ENCODE data around the gene DOK4. TPM values are rescaled to one million over a fixed set of nuclear protein-coding genes. Genes with fewer than 3 reads are reported as not detected.
A peak's percentile ranks its signal among the peaks of the same experiment; 100 is the strongest.
"Not testable (repeated sequence)": the region's sequence is repeated elsewhere in the genome, so short reads cannot be mapped to it uniquely, and the experiment has no call there.

The DOK4 gene
- total RNA-seq, 2 donors from 2014 or later, result 145 to 152 TPM

GRCh38 chr16:57471209-57471608 lies 15.1 kb downstream of the DOK4 start:
- DNase-seq (no peak), ATAC-seq (peak; percentile 1)
- intact Hi-C loops (cut with DNase I, micrococcal nuclease), result no loop called here

GRCh38 chr16:57470711-57471110 lies 15.6 kb downstream of the DOK4 start:
- DNase-seq (peak; percentile 71 to 75), ATAC-seq (peak; percentile 77)
- intact Hi-C loops (cut with DNase I, micrococcal nuclease), result no loop called here

- DNase-seq (no peak), ATAC-seq (no peak)
- intact Hi-C loops (cut with DNase I, micrococcal nuclease), result no loop called here
Measured at GRCh38 chr16:57469917-57470470, 16.3 kb downstream of the DOK4 start.

- no peak for ATAC-seq
Measured at GRCh38 chr16:57469046-57469445, 17.2 kb downstream of the DOK4 start.

GRCh38 chr16:57468346-57468745 lies 17.9 kb downstream of the DOK4 start:
- intact Hi-C loops (cut with DNase I, micrococcal nuclease), result no loop called here
- DNase-seq, result no peak
- no peak for ATAC-seq

More at GRCh38 chr16:57469046-57469445, 17.2 kb downstream of the DOK4 start:
- intact Hi-C loops (cut with DNase I, micrococcal nuclease), result no loop called here
- DNase-seq, result no peak

- DNase-seq (no peak), ATAC-seq (no peak)
- intact Hi-C loops (cut with DNase I, micrococcal nuclease), result no loop called here
Measured at GRCh38 chr16:57464523-57464922, 21.8 kb downstream of the DOK4 start.

- ATAC-seq (peak; percentile 56), DNase-seq (no peak)
- intact Hi-C loops (cut with DNase I, micrococcal nuclease), result no loop called here
Measured at GRCh38 chr16:57462978-57463362, 23.3 kb downstream of the DOK4 start.

GRCh38 chr16:57462209-57462977 lies 23.9 kb downstream of the DOK4 start, which contains the start of gene POLR2C:
TSS of gene POLR2C (plus strand) at chr16:57462679. CDS start at chr16:57462725, 46 bp downstream.
- ATAC-seq (peak; percentile 96), DNase-seq (peak; percentile 79 to 92)
- intact Hi-C loops (cut with DNase I, micrococcal nuclease), result no loop called here

- no peak for DNase-seq
- ATAC-seq, result no peak
- intact Hi-C loops (cut with DNase I, micrococcal nuclease), result no loop called here
Measured at GRCh38 chr16:57452021-57452420, 34.3 kb downstream of the DOK4 start.

GRCh38 chr16:57447186-57447962 lies 38.9 kb downstream of the DOK4 start, which contains the start of the genes CIAPIN1 and COQ9:
TSS of gene CIAPIN1 (minus strand) at chr16:57447385. CDS start at chr16:57440928, 6,457 bp downstream.
TSS of gene COQ9 (plus strand) at chr16:57447479. CDS start at chr16:57447506, 27 bp downstream.
- ATAC-seq, result peak; percentile 97
- peak; percentile 94 to 96 for DNase-seq
- intact Hi-C loops (cut with DNase I, micrococcal nuclease), result no loop called here

- DNase-seq (peak in 1 of 2 donors; percentile 49), ATAC-seq (peak; percentile 42)
- intact Hi-C loops (cut with DNase I, micrococcal nuclease), result no loop called here
Measured at GRCh38 chr16:57446531-57447185, 39.6 kb downstream of the DOK4 start.

- intact Hi-C loops (cut with DNase I, micrococcal nuclease), result no loop called here
- ATAC-seq (no peak), DNase-seq (no peak)
Measured at GRCh38 chr16:57445510-57445909, 40.8 kb downstream of the DOK4 start.

- intact Hi-C loops (cut with DNase I, micrococcal nuclease), result no loop called here
- DNase-seq (no peak), ATAC-seq (no peak)
Measured at GRCh38 chr16:57444711-57445110, 41.6 kb downstream of the DOK4 start.

GRCh38 chr16:57440551-57440950 lies 45.7 kb downstream of the DOK4 start:
- DNase-seq; ATAC-seq; intact Hi-C loops (cut with DNase I, micrococcal nuclease): not testable (repeated sequence)

GRCh38 chr16:57439947-57440346 lies 46.3 kb downstream of the DOK4 start:
- ATAC-seq; intact Hi-C loops (cut with DNase I, micrococcal nuclease); DNase-seq: not testable (repeated sequence)

- DNase-seq (no peak), ATAC-seq (no peak)
- intact Hi-C loops (cut with DNase I, micrococcal nuclease), result no loop called here
Measured at GRCh38 chr16:57435838-57436237, 50.5 kb downstream of the DOK4 start.

- ATAC-seq (no peak), DNase-seq (no peak)
- intact Hi-C loops (cut with DNase I, micrococcal nuclease), result no loop called here
Measured at GRCh38 chr16:57434003-57434402, 52.3 kb downstream of the DOK4 start.

GRCh38 chr16:57432989-57433388 lies 53.3 kb downstream of the DOK4 start:
- intact Hi-C loops (cut with DNase I, micrococcal nuclease), result no loop called here
- no peak for ATAC-seq
- DNase-seq, result no peak

- DNase-seq, result no peak
- intact Hi-C loops (cut with DNase I, micrococcal nuclease), result no loop called here
Measured at GRCh38 chr16:57432505-57432904, 53.8 kb downstream of the DOK4 start.

More at GRCh38 chr16:57432505-57432904, 53.8 kb downstream of the DOK4 start:
- ATAC-seq, result peak; percentile 81

Measured in left colon (tissue), 2 donors.